Neutrophil (primary cell): ENCODE results near the gene SLC38A7.

Experiments
- H3K27ac ChIP-seq: fragments of 200-600 bp; sonication (generic); 2 replicates; pipeline ENCODE4 v1.5.1; 2016; ENCODE audit warnings: mild to moderate bottlenecking, moderate library complexity
- H3K27me3 ChIP-seq: fragments of 200-600 bp; sonication (generic); 2 replicates; pipeline ENCODE4 v1.6.0; 2016; ENCODE audit warnings: mild to moderate bottlenecking
- H3K36me3 ChIP-seq: fragments of 200-600 bp; sonication (generic); 2 replicates; pipeline ENCODE4 v1.5.1; 2017
- H3K4me1 ChIP-seq, 2 experiments: fragments of 200-600 bp in 1 of 2; sonication (generic) in 1 of 2; 1 replicate in 1 of 2; 2 replicates in 1 of 2; pipeline versions ENCODE4 v1.5.1 to v1.6.1; 2013 to 2016; ENCODE audit warnings: low read depth in 1 of 2, low read length in 1 of 2, mild to moderate bottlenecking in 1 of 2, moderate library complexity in 1 of 2; ENCODE audit not compliant: control insufficient read depth in 1 of 2, insufficient read depth in 1 of 2
- H3K4me3 ChIP-seq, 2 experiments: fragments of 200-600 bp in 1 of 2; sonication (generic) in 1 of 2; 1 replicate in 1 of 2; 2 replicates in 1 of 2; pipeline ENCODE4 v1.5.1; 2013 to 2016; ENCODE audit warnings: low read depth in 1 of 2, low read length in 1 of 2, mild to moderate bottlenecking in 1 of 2, moderate library complexity in 1 of 2
- H3K9me3 ChIP-seq: fragments of 200-600 bp; sonication (generic); 2 replicates; pipeline ENCODE4 v1.5.1; 2016
- TF ChIP-seq, protein P1 (sequence below): fragments of 200-600 bp; sonication (generic); IDR thresholded peaks from 2 replicates; pipeline ENCODE4 v1.5.1; 2016; ENCODE audit warnings: antibody characterized with exemption

The SLC38A7 gene

DNA sequence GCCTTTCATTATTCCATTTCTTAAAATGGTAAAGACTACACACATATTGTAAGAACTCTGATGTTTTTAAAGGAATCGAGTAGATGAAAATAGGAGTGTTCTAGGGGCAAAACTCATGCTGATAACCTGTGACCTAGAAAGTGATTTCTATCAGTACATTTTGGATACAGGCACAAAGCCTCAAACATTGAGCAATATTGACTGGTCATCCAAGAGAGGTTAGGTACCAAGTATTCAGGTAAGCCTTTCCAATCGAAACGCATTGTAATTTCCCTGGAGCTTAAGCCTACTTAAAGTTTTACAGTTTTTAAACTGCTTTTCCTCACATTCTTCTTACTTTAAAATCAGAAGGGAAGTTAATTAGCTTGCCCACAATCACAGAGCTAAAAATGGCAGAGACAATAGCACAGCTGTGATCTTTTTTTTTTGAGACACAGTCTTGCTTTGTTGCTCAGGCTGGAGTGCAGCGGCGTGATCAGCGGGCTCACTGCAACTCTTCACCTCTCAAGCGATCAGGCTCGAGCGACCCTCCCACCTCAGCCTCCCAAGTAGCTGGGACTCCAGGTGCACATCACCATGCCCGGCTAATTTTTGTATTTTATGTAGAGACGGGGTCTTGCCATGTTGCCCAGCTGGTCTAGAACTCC lies 46.3 kb upstream of the SLC38A7 start:
- peaks cover 9 to 13% of the 10 kb centered on the region in 2 experiments for H3K4me1 ChIP-seq
- no peaks in the 10 kb centered on the region for H3K9me3 ChIP-seq
- H3K27ac ChIP-seq: no peak overlapping the region
- H3K27me3 ChIP-seq: no peaks in the 10 kb centered on the region
- TF ChIP-seq, protein P1, sequence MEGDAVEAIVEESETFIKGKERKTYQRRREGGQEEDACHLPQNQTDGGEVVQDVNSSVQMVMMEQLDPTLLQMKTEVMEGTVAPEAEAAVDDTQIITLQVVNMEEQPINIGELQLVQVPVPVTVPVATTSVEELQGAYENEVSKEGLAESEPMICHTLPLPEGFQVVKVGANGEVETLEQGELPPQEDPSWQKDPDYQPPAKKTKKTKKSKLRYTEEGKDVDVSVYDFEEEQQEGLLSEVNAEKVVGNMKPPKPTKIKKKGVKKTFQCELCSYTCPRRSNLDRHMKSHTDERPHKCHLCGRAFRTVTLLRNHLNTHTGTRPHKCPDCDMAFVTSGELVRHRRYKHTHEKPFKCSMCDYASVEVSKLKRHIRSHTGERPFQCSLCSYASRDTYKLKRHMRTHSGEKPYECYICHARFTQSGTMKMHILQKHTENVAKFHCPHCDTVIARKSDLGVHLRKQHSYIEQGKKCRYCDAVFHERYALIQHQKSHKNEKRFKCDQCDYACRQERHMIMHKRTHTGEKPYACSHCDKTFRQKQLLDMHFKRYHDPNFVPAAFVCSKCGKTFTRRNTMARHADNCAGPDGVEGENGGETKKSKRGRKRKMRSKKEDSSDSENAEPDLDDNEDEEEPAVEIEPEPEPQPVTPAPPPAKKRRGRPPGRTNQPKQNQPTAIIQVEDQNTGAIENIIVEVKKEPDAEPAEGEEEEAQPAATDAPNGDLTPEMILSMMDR: no peak
- H3K36me3 ChIP-seq: no peaks in the 10 kb centered on the region
- no peak overlapping the region for H3K4me3 ChIP-seq

DNA sequence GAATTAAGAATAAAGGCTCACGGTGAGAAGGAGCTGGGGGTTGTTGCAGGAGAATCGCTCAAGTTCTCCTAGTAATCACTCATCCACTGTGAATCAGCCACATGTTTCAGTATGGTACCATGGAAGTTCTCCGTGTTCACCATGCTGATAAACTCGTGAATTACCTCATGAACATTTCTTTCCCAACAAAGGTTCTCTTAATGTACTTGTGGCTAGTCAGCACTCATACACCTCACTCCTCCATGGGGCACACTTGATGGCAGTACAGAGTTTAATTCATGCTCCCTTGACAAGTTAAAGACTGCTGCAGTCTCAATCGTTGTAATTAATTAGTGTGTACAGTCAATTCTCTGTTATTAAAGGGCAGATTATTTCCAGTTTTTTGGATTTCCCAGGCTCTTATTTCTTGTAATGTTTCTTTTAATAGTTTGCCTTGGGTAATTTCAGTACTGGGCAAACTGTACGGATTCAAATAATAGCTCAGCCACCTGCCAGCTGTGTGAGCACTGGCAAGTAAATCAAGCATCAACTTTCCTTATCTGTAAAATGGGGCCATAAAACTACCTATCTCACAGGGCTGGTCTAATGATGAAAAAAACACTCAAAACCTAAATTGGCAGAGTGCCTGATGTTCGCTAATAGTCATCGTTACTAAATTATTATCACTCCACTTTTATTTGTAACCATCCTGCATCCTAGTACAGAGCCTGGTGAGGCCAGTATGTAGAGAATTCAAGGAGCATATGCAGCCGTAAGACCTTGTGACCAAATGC lies 43.4 kb upstream of the SLC38A7 start:
- no peaks in the 10 kb centered on the region for H3K27me3 ChIP-seq
- no peak overlapping the region for H3K27ac ChIP-seq
- H3K4me1 ChIP-seq: peaks cover under 1 to 1% of the 10 kb centered on the region in 2 experiments
- no peaks in the 10 kb centered on the region for H3K9me3 ChIP-seq
- H3K4me3 ChIP-seq: no peak overlapping the region
- TF ChIP-seq, protein P1: no peak
- H3K36me3 ChIP-seq: peaks cover 6% of the 10 kb centered on the region

DNA sequence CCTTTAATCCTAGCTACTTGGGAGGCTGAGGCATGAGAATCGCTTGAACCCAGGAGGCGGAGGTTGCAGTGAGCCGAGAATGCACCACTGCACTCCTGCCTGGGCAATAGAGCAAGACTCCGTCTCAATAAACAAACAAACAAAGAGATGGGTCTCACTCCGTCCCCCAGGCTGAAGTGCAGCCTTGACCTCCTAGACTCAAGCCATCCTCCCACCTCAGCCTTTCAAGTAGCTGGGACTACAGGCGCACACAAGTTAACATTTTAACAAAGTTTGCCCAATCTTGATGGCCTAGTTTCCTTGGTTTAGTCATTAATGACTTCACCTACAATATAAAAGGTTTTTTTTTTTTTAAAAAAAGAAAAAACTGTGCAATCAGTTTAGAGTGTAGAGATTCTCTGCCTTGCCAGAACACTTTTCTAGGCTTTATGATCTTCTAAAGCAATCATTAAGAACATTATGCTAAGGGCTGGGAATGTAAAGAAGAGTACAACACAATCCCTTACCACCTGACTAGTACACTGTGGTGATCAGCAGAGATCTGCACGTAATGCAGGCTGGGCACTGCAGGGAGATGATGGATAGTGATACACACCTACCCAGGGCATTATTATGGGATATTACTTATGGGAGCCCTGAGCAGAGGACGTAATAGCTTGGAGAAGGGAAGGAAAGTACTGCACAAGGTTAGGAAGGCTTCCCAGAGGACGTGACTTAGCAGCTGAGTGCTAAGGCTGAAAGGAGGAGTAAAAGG lies 42.6 kb upstream of the SLC38A7 start:
- no peaks in the 10 kb centered on the region for H3K9me3 ChIP-seq
- H3K36me3 ChIP-seq: peaks cover 14% of the 10 kb centered on the region
- TF ChIP-seq, protein P1: no peak
- no peaks in the 10 kb centered on the region for H3K4me1 ChIP-seq
- no peak overlapping the region for H3K27ac ChIP-seq
- no peak overlapping the region for H3K4me3 ChIP-seq
- no peaks in the 10 kb centered on the region for H3K27me3 ChIP-seq

DNA sequence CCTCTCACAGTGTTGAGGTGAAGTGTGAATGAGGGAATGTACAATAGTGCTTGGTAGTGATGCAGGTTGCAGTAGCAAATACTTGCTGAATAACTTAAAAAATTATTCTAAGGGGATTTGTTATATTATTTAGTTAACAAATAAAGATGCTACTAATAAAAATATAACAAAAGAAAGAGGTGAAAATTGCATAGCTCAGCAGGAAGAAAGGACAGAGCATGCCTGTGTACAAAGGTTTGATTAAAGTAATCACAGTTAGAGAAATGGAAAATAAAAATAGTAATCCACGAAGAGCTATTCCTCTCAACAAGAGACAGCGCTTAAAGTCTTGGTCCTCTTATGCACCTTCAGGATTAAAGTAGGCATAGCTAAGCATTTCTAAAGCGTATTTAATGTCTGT lies 38.5 kb upstream of the SLC38A7 start:
- Histone ChIP-seq H3K36me3 (peaks cover 52% of the 10 kb centered on the region), H3K4me1 (no peaks in the 10 kb centered on the region), H3K27ac (no peak overlapping the region), H3K4me3 (no peak overlapping the region), H3K9me3 (no peaks in the 10 kb centered on the region), H3K27me3 (no peaks in the 10 kb centered on the region)
- TF ChIP-seq, protein P1: no peak

DNA sequence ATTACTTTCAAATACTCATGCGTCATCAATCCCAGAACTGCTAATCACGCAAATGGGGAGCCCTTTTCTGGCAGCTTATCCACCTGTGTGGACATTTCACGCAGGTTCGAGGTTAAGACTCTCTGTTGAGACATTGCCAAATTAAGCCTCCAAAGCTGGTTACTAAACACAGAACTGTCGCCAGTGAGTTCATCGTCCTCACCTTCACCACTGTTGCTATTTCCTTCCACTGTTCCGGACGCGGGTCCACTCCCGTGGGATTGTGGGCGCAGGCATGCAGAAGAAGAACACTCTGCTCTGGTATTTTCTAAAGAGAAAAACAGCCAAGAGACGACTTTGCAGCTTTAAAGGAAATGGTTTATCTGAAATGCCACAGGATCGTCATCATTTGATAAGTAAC lies 33.4 kb upstream of the SLC38A7 start:
- TF ChIP-seq, protein P1: no peak

More for the DNA sequence above, 33.4 kb upstream of the SLC38A7 start:
- Histone ChIP-seq H3K4me1 (no peaks in the 10 kb centered on the region), H3K9me3 (no peaks in the 10 kb centered on the region), H3K36me3 (peaks cover 89% of the 10 kb centered on the region), H3K27ac (no peak overlapping the region), H3K27me3 (no peaks in the 10 kb centered on the region), H3K4me3 (no peak overlapping the region)
